ENCODE results near the gene ZNF878.

ZNF878 gene

DNA sequence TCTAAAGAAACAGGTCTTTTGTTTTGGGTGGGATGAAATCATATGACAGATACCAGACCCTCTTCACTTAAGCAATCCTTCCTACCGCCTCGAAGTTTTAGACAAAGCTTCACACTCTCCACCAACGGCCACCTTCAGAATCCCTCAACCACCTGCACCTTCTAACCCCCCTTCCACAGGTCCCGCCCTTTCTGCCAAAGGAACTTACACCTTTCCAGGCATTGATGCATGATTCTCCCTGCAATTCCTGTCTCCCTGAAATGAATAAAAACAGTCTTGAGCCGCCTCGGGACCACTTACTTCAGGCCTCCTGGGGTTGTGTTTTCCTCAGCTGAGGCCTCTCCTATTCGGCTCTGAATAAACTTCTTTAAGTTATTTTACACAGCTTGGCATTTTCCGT, 18.1 kb downstream of the ZNF878 start:
- DNase-seq, result no peak

DNA sequence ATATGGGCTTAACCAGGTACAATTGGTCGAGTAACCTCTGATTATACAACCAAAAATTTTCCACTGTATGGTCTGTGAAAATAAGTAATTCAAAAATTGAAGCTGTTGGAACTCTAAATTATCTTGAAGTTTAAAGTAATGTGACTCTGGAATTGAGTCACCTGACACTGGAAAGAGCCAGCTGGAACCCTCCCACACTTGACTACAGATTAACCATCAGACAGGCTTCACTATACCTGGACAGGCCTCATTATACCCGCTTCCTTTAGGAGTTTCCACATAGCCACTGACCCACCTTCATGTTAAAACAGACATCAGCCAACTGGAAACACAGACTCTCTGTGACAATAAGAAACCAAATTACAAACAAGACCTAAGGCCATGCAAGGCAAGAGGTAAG, 18.6 kb downstream of the ZNF878 start:
- DNase-seq, result no peak

DNA sequence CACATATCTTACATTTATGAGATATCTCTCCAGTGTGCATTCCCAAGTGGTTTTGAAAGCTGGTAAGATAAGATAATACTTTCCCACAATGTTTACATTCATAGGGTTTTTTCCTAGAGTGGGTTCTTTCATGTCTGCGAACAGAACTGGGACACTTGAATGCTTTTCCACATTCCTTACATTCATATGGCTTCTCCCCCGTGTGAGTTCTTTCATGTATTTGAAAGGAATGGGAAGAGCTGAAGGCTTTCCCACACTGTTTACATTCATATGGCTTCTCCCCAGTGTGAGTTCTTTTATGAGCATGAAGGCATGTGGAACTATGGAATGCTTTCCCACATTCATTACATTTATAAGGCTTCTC, 37.0 kb downstream of the ZNF878 start:
- DNase-seq, result no peak

DNA sequence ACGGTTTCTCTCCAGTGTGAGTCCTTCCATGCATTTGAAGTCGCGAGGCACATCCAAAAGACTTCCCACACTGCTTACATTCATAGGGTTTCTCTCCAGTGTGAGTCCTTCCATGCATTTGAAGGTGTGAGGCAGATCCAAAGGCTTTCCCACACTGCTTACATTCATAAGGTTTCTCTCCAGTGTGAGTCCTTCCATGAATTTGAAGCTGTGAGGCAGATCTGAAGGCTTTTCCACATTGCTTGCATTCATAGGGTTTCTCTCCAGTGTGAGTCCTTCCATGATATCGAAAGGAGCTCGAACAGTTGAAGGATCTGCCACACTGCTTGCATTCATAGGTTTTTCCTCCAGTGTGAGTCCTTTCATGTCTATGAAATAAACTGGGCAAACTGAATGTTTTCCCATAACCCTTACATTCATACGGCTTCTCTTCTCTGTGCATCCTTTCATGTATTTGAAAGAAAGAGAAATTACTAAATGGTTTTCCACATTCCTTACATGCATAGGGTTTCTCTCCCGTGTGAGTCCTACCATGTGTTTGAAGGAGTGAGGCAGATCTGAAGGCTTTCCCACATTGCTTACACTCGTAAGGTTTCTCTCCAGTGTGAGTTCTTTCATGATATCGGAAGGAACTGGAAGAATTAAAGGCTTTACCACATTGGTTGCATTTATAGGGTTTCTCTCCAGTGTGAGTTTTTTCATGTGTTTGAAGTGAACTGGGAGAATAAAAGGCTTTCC, 37.6 kb downstream of the ZNF878 start:
- DNase-seq, result no peak

DNA sequence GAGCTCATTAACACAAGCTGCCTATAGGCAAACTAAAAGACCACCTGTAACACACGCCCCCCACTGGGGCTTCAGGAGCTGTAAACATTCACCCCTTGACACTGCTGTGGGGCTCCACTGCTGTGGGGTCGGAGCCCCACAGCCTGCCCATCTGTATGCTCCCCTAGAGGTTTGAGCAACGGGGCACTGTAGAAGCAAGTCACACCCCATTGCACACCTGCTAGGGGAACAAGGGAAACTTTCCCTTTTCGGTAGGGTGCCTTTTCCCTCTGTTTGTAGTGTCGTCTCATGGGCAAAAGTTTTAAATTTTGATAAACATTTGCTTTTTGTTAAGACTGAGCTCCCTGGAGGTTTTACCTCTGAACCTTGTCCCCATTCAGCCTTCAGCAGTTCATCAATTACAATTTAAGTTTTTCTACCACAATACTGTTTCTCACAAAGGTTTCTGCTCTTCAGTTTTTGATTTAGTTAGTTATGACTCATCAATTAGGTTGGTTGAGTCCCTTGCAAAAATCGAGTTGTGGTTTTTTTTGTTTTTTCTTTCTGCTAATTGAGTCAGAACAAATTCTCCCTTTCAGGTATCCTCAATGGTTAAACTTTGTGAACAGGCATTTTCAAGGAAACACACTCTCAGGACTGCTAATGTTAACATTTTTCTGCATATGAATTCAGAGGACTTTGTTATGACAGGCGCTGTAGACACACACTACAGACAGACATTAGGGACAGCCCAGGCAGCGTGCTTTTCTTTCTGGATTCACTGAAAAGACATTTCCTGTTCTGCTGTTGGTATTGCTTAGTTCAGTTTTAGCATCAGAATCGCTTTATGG, 52.4 kb downstream of the ZNF878 start:
- no peak for DNase-seq

DNA sequence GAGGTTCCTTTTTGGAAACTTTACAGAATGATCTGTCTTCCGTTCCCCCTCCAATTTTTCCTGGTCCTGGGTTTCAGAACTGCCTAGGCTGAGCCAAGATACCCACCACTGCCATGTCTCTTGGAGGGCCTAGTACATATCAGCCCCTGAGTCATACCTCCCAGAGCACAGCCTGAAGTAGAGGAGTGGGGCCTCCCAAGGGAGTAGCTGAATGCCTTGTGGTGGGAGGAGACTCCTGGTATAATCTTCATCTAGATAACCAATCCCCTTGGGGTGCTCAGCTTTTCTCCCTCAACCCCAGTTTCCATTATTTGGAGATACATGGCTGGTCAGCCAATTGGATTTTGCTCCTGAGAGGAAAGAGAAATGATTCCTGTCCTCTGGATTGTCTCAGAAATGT, 57.6 kb downstream of the ZNF878 start:
- no peak for DNase-seq

All from COR-L47 (cell line).